Fibroblast of skin of abdomen (primary cell): ENCODE results near the gene PTPRO.
A peak's percentile ranks its signal among the peaks of the same experiment; 100 is the strongest.

Experiments used
- DNase-seq: peaks from one replicate; pipeline ENCODE4 v3.0.0-alpha.2; 2013

PTPRO gene

DNA sequence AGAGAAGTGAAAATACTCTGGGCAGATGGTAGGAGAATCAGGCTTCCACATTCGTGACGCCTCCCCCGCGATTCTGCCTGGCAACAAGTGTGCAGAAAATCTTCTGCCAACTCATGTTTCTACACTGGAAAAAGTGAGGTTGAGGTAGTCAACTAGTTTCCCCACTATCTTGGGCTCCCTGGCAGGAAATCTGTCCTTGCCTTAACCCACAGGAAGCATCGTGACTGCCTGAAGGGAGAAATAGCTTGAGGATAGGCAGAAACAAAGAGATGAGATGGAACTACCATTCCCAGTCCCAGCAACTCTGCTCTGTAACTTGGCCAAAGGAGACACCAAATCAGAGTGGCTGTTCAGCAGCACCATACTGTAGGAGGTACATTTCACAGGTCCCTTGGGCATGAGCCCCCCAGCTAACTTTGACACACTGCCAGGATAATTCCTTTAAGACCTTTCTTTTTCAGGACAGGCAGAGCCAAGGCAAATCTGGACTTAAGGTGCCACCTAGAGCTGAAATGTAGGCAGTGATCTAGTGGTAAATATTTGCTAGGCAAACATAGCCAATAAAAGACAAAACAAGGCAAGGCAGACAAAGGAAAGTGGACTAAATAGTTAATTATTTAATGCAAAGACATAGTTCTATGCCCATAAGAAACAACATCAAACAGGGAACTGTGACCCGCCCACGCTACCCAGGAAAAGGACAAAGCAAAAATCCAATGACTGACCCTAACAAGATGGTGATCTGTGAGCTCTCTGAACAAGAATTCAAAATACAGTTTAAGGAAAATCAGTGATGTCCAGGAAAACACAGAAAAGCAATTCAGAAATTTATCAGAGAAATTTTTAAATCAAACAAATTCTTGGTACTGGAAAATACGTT lies 205.1 kb downstream of the PTPRO start:
- no peak for DNase-seq

DNA sequence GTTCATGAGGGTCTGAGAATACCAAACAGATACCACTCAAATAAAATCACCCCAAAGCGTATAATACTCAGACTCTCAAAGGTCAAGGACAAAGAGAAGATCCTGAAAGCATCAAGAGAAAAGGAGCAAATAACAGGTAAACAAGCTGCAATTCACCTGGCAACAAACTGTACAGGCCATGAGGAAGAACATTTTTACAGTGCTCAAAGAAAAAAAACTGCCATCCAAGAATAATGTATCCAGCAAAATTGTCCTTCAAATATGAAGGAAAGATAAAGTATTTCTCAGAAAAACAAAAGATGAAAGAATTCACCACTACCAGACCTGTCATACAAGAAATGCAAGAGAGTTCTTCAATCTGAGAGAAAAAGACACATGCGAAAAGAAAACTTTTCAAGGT lies 206.4 kb downstream of the PTPRO start:
- no peak for DNase-seq

DNA sequence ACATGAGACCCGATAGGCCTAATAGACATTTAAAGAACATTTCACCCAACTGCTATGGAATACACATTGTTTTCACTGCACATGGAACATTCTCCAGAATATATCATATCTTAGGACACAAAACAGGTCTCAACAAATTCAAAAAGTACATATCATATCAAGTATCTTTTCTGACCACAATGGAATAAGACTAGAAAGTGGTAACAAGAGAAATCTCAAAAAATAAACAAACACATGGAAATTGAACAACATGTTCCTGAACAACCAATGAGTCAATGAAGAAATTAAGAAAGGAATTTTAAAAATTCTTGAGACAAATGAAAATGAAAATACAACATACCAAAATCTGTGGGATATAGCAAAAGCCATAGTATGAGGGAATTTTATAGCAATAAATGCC lies 208.1 kb downstream of the PTPRO start:
- no peak for DNase-seq

DNA sequence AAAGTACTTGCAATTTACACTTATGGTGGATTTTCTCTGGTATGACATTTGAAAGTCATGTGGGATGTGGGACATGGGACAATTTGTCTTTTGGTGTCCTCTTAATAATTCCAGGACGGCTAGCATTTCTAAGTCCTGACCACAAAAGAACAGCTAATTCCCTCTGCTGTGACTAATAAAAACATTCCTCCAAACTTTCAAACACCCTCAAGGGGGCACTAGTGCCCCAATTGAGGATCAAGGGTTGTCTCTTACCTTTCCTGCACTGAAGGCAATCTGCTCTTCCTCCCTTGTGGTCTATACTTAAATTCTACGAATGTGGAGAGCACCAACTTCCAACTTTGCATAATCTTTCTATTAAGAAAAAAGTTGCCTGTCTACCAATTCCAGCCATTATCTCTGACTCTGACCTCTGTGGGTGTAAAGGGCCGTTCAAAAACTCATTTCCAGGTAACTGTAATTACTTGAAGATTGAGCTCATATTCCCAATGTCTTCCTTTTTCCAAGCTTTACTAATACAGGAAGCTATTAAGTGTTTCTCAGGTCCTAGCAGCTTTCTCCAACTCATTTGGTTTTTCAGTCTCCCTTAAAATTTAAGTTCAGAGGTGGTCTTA lies 210.2 kb downstream of the PTPRO start:
- peak; percentile 78 for DNase-seq

DNA sequence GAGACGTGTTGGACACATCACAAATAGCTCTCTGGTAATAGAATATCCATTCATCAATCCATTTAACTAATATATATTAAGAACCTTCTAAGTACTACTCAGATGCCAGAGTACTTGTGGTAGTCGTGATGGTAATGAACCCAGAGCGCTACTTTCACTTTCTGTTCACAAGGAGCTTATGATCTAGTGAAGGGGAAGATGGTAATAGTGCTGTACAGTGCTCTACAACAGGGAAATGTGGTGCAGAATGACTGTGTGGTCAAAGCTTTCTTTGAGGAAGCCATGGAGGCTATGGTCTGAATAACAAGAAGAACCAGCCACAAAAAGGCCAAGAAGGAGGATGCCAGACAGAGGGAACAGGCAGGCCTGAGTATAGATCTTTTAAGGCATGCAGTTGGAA lies 212.0 kb downstream of the PTPRO start:
- no peak for DNase-seq

DNA sequence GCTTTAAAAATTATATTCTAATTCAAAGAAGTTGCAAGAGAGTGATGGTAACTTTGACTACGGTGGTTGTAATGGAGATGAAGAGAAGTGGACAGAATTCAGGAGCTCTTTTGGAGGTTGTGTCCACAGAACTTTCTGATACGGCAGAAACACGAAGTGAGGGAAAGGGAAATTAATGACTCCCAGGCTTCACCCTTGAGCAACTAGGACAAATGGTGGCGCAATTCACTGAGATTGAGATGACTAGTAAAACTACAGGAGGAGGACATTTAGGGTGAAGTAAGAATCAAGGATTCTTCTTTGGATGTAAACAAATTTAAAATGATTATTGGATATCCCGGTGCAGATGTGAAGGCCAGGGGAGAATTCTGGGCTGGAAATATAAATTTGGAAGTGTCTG lies 212.6 kb downstream of the PTPRO start:
- no peak for DNase-seq

DNA sequence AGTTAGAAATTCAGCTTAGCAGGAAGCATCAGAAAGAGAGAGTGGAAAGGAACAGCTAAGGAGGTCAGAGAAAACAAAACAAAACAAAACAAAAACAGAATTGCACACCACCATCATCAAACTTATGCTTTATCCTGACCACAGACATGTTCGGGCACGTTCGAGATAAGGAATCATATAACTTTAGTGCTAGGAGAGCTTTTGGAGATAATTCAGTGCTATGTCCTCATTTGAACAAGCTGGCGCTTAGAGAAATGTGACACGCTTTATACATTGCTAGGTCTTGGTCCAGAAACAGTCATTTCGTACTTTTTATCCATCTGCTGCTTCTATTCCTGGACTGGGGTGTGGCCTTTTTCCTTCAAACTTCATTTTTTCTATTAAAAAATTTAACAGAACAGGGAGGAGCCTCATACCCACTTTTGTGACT lies 213.1 kb downstream of the PTPRO start:
- no peak for DNase-seq

DNA sequence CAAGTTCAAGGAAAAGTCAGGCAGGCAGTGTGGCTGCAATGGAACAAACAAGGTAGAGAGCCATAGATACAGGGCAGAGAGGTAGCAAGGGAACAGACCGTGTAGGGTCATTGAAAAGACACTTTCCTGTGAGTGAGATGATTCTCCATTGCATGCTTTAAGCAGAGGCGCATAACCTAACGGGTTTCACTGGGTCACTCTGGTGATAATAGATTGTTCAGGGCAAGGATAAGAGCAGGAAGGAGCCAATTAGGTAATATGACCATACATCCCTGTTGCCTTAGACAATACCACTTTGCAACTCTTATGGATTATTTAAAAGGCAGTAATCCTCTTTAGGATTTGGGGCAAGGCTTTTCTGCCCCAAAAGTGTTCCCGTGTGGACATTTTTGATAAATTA lies 214.1 kb downstream of the PTPRO start:
- no peak for DNase-seq

DNA sequence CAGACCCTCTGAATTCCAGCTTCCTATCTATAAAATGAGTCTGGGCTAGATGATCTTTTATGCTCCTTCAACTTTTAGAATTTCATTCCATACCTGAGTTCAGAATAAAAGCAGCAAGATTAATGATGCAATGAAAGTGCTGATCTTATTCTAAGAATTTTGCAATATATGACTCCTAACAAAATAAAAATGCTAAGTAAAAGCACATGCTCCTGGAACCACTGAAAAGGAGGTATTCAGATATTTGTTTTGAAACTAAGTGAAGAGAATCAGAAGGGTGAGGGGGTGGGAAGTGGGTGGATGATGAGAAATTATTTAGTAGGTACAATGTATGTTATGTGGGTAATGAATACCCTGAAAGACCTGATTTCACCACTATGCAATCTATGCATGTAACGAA lies 216.6 kb downstream of the PTPRO start:
- DNase-seq, result peak; percentile 45

DNA sequence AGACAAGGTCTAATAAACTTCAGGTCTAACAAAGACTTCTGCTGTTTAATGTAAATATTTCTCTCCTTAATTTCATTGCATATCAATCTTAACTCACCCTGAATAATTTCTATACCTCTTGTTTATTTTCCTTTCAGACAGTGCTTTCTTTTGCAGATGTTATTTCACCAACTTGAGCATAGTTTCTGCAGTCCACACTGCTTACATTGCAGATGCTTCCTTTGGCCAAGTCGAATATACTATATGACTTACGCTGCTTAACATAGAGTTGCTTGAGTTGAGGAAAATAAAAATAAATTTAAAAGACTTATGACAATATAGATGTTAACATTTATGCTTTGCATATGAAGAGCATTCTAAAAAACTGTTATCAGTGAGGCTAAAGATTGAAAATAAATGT lies 217.7 kb downstream of the PTPRO start:
- DNase-seq, result no peak

DNA sequence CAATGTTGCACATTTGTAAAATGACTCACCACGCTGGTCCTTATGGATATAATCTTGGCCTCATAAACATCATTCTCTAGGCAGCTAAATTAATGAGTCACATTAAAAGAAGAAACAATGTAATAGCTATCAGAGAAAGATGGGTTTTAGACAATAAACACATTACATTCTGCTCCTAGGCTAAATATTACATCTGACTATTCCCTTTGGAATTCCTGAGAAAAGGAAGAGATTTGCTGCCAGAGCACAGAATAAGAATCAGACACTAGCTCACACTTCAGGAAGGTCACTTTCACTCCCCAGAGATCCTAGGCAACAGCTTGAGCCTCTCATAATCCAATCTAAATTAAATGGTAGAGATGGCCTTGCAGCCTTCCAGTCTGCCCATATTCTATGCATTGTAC lies 218.2 kb downstream of the PTPRO start:
- peak; percentile 85 for DNase-seq

DNA sequence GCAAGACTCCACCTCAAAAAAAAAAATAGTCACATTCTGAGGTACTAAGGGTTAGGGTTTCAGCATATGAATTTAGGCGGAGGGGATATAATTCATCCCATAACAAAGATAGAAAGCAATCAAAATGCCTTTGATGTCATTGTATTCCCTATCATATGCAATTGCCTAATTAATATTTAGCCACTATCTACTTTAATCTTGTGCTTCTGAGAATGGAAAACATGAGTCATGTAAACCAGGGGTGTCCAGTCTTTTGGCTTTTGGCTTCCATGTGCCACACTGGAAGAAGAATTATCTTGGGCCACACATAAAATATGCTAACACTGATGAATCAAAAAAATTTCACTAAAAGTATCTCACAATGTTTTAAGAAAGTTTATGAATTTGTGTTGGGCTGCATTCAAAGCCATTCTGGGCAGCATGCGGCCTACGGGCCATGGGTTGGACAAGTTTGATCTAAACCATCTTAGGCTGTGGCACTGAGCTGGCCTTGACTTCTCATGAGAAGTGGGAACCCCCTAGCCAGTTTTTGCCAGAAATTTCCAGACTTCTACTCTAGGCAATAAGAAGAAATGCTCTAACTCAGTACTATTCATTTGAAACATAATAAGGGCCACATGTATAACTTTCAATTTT lies 219.8 kb downstream of the PTPRO start:
- no peak for DNase-seq

DNA sequence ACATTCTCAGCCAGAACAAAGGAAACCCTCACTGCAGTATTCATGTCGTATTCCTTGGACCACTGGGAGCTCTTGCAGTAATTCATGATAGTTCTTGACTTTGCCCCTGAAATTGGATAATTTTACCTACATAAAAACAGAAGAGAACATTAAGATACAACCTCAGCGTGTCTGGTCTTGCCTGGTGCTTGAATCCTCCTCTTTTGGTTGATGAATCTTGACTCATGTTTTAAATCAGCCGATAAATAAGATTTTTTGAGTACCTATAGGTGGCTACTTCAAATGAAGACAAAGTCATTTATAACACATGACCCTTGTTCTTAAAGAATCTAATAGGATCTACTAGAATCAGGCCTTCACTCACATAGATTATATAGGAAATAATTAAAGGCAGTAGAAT lies 221.0 kb downstream of the PTPRO start:
- DNase-seq, result no peak

DNA sequence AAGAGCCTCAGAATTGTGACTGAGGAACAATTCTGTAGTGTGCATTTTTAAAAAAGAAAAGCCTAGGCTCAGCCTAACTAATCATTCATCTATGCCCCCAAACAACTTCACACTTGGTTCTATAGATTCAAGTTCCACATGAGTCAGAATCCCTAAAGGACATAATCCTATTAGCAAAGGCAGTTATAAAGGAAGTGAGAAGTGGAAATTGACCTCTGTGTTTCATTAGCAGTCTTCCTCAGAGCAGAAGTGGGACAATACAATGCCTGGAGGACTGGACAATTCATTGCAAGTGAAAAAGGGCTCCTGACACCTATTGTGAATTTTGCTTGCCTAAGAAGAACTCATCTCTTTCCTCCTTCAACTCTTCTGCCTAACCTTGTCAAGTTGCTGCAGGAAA lies 222.3 kb downstream of the PTPRO start:
- no peak for DNase-seq

DNA sequence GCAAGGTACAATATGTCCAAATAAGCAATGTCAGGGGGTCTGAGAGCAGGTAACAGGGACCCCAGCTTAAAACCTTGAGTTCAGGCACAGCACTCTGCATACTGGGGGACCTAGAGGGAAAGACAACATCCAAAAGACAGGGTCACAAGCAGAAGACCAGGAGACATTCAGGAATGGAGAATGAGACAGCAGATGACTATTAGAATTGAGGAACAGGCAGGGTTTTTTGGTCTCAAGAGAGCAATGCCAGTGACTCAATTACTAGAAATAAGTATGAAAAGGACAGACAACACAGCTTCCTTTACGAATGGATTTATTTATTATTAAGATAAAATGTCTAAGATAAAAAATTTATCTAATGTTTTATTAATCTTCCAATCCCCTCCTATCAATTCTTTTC lies 223.0 kb downstream of the PTPRO start:
- no peak for DNase-seq

DNA sequence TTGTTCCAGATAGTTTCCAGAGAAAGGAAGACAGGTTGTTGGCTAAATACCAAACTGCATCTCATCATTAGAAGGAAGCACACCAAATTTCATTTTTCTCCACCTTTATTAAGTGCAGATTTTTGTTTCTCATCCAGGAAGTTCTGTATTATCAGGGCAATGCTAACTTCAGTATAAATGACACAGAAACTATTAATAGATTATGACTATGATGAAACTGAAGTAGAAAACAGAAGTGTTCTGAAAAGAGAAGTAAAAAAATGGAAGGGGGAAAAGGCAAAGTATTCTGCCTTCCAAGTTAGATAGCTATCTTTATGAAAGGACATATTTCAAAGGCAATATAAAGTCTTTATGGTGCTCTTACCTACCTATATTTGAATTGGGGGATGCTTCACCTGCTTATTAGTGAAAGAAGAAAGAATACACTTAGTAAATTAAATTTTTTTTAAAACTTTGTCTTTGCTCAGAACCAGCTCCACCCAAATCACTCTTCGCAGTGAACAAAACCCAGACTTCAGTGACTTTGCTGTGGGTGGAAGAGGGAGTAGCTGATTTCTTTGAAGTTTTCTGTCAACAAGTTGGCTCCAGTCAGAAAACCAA lies 223.9 kb downstream of the PTPRO start:
- no peak for DNase-seq

DNA sequence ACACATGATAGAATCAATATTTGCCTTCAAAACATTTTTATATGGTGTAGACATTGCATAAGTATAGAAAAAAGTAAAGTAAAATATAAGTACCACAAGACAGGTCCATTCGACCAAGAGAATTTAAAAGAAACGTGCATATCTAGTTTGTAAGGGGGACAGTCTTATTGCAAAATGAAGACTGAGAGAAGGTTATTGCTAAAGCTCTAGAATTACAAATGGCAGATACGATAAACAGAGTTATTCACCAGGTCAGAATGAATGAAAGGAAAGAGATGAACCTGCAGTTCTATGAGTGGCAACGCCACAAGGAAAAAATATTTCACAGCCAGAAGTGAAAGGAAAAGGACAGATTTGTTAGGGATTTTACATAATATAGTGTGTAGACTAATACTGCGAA lies 224.8 kb downstream of the PTPRO start:
- DNase-seq, result no peak

DNA sequence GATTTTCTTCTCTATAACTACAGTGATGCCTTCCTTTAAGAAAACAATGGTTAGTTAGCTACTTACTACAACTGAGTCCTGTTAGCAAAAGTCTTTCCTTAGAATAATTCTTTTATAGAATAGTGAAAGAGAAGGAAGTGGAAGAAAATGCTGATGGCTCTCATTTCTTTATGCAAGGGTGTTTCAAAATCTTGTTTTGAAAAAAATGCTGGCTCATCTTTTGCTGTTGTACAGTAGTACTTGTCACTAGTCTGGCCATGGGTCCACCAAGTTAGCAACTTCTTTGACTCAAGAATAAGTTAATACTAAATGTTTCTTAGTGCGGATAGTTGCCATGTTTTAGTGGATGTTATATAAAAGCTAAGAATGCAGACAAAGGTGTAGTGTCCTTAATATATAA lies 225.4 kb downstream of the PTPRO start:
- DNase-seq, result no peak

DNA sequence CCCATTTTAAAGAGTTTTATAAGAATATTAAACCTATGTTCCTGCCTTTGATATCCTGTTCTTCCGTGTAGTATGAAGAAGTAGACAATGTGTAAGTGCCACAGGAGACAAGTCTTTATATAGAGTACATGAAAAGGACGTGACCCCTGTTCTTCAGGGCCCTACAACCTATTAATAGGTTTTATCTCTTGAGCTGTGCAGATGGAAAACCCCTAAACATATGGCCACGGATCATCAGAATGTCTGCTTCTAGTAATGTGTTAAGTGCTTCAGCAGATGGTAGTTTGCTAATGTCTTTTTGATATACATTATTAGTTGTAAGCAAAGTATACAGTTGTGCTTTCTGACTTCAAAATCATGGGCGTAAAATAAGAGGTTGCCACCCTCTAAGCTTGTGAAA lies 228.5 kb downstream of the PTPRO start:
- DNase-seq, result no peak

DNA sequence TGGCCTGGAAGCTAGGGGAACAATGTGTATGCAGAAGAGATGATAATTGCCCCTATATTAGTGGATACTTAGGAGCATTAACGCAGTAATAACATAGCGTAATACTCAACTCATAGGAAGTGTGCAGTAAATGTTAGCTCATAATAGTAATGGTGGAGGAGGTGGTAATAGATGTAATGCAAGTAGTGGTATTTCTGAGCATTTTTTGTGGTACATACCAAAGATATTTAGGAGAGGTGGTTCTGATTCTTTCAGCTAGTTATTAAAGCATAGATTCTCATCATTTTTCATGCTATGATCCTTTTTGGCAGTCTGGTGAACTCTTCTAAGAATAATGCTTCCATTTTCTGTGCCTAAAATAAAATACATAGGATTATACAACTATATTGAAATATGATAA lies 233.1 kb downstream of the PTPRO start:
- peak; percentile 68 for DNase-seq

DNA sequence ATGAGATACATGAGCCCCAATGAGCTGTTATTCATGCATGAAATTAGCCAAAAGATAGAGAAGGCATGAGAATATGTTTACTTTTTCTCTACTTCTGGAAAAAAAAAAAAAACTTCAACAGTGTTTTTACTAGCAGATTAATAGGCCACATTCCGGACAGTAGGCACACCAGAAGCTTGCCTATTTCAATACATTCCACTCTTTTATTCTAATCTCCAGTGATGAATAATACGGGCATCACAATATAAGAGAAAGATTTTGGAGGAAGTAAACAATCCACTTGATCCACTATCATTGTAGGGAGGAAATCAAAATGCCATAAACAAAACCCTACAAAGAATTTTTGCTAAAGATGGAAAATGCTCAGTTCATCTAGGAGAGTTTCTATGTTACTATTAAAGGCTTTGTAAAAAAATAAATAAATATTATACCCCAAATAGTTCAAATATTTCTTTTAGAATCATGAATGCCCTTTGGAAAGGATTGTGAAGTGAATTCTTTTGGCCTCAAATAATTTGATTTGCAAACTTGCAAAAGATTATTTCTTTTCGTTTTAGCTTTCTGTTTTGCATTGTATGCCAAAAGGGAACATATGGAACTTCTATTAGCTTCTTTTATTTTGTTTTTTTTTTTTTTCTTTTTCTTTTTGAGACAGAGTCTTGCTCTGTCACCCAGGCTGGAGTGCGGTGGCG lies 234.2 kb downstream of the PTPRO start:
- DNase-seq, result no peak

DNA sequence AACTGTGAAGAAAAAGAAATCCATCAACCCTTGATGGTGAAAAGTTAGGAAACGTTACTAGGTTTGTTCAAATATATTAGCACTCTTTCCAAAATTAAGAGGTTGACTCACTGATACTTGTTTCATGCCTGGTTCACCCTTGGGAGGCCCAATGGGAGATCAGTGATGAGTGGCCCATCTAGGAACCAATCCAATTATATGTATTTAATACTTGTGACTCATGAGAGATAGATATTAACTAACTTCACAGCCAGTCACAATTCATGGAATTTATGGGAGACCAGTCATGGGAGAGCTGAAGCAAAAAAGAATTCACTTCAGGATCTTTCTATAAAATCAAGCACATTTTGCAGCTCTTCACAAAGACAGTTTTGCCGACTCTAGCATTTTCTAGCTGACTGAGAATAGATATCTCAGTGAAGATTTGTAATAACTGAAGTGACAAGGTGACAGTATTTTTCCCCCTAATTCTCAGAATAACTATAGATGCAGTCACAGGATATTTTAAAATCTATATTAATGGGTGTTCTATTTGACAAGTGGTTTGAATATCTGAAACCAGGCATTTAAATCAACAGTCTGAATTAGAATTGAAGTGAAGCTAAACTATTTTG lies 236.7 kb downstream of the PTPRO start:
- DNase-seq, result peak; percentile 89
